HG02973 (cell line): ENCODE data around the gene DACH1.
"Not testable (repeated sequence)": the region's sequence is repeated elsewhere in the genome, so short reads cannot be mapped to it uniquely, and the experiment has no call there.

Experiments
- ATAC-seq: cut with Tn5 transposase; IDR thresholded peaks from one replicate; pipeline ENCODE4 v1.9.1; 2021; ENCODE audit warnings: moderate library complexity; ENCODE audit not compliant: unreplicated experiment

Gene DACH1

GRCh38 chr13:71866335-71867130, 471 bp downstream of the DACH1 start:
- no peak for ATAC-seq

DNA sequence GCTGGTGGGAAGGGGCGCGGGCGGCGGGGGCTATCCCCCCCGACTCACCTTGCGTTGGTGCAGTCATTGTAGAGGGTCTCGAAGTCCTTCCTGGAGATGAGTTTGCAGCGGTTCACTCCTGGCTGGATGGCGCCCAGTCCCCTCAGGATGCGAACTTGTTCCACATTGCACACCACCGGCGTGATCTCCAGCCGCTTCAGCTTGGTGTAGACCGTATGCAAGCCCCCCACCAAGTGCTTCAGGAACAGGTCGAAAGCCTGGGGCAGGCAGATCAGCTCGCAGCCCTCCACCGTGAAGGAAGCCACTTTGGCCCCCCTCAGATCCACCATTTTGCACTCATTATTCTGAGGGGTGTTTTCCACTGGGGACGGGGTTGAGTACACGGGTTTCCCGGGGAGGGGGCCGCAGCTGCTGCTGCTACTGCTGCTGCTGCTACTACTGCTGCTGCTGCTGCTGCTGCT, 1.1 kb downstream of the DACH1 start:
- no peak for ATAC-seq

DNA sequence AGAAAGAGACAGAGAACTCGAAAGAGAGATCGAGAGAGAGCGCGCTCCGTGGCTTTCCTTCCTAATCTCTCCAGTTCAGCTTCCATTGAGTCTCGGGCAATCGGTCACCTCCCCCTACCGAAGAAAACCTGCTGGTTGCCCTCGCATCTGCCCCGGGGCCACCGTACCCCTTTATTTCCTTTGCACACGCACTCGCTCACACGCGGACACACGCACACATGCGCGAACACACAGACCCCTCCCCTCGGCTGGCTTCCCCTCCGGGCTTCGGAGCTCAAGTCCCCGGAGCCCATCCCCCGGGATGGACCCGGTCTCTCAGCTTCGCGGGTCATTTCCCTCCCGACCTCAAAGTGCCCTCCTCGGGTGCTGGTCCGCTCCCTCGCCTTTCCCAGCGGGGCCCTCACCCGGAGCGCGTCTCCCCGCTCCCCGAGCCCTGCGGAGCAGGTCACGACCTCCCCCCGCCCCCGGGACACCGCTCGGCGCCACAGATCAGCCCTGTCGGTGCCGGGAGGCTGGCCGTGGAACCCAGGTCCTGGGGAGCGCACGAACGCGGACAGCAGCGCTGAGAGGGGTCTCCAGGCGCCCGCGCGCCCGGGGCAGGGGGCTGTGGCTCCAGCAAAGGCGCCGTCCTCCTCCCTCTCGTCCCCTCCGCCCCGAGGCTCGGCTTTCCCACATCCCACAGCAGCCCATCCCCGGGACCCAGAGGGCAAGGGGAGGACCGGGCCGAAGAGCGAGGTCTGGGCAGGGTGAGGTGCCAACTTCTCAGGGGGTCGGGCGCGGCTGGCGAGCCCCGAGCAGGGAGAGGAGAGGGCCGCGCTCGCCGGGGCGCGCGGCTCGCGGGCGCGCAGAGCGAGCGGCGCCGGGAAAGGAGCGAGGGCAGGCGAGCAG, 1.8 kb downstream of the DACH1 start:
- ATAC-seq, result no peak

DNA sequence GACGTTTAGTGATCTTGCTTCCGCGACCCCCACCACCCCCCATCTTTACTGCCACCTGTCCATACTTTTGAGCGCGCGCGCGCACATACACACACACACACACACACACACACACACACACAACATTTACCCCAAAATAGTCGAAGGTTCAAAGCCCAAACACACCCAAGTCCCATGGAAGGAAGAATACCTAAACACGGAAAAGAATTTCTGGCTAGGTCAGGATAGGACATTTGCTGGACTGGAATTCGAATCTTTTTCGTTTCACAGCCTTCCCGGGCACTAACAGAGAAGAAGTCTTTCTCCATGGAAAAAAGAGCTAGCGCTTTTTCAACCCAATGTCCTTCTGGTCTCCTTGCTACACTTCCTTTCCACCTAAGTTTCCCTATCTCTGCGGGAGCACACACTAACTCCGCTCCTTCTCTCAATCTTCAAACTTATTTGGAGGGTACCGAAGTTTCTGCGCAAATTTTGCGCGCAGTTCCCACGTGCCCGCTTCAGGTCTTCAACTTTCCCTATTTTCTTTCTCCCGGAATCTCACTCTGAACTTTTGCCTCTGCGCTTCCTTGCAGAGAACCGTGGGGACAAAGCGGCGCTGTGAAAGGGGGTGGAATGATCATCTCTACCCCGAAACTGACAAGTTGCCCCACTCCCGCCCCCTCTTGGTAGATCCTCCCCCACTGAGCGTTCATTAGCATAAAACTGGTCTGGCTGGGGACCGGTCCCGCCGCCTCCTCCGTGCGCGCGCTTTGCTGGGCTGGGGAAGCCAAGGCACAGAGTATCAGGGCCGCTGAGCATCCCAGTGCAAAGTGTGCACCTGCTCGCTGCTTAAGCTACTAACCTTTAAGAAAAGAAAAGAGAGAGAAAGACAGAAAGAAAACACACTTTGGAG, 2.7 kb downstream of the DACH1 start:
- no peak for ATAC-seq

- no peak for ATAC-seq
These were observed 3.6 kb downstream of the DACH1 start for GRCh38 chr13:71863254-71863865.

GRCh38 chr13:71862459-71862943, 4.5 kb downstream of the DACH1 start:
- ATAC-seq, result no peak

DNA sequence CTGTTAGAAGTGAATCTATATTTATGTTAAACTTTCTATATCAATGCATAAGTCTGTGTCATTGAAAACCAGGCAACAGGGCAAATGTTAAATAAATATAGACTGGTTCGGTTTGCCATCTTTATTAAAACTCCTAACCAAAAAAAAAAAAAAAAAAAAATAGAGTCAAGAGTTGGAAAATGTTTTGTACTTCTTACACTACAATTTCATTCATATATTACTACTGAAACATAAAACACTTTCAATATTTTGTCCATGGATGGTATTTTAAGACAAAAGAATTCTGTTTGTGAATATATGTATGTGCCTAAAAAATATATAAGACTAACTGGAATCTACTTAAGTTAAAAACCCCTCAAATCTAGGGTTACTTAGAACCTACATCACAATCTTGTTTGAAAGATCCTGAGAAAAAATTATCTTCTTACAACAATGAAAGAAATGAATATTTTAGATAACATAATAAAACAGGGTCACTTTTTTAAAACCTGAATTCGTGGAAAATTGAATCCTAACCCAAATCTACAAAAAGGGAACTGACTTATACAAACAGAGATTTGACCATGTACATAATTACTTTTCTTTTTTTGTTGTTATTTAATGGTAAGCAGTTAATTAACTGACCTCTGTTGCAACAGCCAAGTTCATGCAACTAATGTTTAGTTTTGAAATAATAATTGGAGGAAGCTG, 5.1 kb downstream of the DACH1 start:
- ATAC-seq, result no peak

DNA sequence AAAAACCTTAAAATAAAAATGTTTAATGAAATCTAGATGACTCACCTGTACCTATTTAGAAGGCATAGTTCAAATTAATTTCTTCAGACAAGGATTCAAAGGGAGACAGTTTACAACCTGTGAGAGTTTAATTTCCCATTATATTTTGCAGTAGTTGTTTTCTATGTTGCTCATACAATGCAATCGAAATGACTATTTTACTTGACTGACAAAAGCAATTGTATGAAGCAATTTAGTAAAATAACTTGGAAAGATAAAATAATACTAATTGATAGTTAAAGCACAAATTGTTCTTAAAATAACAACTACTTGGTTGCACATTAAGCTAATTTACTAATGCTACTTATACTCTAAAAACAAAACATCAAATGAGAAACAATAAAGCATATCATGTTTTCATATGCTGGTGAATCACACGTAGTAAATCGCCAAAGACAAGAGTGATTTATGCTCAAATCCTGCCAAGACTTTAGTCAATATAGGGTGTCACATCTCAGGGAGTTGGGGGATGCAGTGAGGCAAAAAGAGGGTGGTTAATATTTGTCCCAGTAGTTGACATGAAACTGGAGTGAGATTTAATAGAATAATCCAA, 6.4 kb downstream of the DACH1 start:
- no peak for ATAC-seq

DNA sequence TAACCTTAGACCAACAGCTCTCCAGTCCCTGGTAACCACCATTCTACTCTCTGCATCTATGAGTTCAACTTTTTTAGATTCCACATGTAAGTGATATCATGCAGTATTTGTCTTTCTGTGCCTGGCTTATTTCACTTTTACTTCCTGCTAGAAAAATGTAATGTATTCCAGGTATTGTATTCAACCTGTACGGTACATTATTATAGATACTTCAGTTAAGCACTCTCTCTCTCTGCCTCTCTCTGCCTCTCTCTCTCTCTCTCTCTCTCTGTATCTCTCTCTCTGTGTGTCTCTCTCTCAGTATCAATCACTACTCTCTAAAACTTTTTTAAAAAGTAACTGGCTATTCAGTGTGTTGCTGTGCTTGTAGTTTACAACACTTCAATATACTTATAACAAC, 8.4 kb downstream of the DACH1 start:
- ATAC-seq, result no peak

DNA sequence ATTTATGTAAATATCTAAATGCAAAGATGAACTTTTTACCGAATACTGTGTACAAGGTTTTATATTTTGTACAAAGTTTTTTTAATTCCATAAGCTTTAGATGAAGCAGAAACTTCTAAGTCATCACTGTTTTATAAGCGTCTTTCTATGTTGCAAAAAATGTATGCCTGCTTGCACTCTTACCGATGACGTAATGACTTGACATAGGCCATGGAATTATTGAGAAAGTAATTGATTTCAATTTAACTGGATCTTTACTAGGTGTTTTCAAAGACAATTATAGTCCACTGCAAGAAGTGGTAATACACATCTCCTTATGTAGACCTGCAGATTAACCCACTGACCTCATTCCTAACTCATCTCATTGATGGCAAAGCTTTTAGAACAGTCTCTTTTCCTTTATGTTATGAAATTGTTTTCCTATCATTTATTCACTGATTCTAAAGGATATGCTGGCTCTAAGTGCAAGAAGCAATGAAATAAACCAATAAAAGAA, 10.4 kb downstream of the DACH1 start:
- no peak for ATAC-seq

DNA sequence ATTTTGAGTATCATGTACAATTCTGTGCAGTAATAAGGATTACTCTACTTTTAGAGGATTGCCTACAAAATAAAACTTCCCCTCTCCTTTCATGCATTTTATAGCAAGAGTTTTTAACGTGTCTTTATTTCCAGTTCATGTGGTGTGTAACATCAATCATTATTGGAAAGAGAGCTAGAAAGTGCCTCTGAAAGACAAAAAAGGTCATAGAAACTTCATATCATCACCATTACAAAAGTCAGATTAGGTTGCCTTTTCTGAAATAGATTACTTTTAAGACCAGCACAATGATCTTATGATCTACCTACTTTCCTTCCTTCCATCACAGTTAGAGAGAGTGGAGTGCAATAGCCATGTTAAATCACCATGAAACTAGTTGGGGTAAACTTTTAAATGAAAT, 12.6 kb downstream of the DACH1 start:
- no peak for ATAC-seq

GRCh38 chr13:71853725-71854124, 13.3 kb downstream of the DACH1 start:
- no peak for ATAC-seq

GRCh38 chr13:71852736-71853135, 14.3 kb downstream of the DACH1 start:
- ATAC-seq, result no peak

GRCh38 chr13:71851498-71852409, 15.2 kb downstream of the DACH1 start:
- no peak for ATAC-seq

GRCh38 chr13:71842003-71842402, 25.0 kb downstream of the DACH1 start:
- no peak for ATAC-seq

- ATAC-seq, result no peak
These were observed 28.2 kb downstream of the DACH1 start for GRCh38 chr13:71838842-71839241.

GRCh38 chr13:71837582-71837981, 29.4 kb downstream of the DACH1 start:
- not testable (repeated sequence) for ATAC-seq

GRCh38 chr13:71831716-71832115, 35.3 kb downstream of the DACH1 start:
- ATAC-seq, result no peak
